HG03342 (cell line): ENCODE data around the gene EAF1.
A peak's percentile ranks its signal among the peaks of the same experiment; 100 is the strongest.
"Not testable (repeated sequence)": the region's sequence is repeated elsewhere in the genome, so short reads cannot be mapped to it uniquely, and the experiment has no call there.

ENCODE experiments used
- ATAC-seq: cut with Tn5 transposase; IDR thresholded peaks from one replicate; pipeline ENCODE4 v1.9.1; 2021; ENCODE audit warnings: mild to moderate bottlenecking, moderate library complexity; ENCODE audit not compliant: unreplicated experiment

The EAF1 gene

GRCh38 chr3:15451216-15452113, 24.1 kb downstream of the EAF1 start:
- no peak for ATAC-seq

DNA sequence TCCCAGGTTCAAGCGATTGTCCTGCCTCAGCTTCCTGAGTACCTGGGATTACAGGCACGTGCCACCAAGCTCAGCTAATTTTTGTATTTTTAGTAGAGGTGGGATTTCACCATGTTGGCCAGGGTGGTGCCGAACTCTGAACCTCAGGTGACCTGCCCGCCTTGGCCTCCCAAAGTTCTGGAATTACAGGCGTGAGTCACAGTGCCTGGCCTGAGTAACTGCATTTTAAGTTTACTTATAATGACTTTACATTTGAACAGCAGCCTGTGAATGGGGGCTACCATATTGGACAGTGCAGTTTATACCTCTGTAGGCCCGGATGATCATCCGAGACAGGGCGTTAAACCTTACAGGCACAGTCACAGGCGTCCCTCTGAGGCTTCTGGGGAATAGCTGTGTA, 24.8 kb downstream of the EAF1 start:
- no peak for ATAC-seq

GRCh38 chr3:15452961-15453360, 25.6 kb downstream of the EAF1 start:
- ATAC-seq = no peak

DNA sequence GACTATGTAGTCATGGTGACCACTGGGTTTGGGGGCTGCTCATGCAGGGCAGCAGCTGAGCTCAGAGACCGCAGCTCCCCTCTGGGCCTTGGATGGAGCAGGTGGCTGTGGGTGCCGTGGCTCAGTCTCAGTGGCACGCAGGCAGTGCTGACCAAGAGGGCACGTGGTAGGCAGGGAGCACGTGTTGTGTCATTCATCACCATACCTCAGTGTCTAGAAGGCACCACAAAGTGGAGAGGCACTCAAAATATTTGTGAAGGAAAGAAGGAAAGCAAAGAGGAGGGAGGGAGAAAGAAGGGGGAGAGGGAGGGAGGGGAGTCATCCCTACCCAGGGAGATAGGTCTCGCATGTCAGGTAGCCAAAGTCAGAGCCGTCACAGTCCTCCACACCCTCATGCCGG, 26.1 kb downstream of the EAF1 start:
- no peak for ATAC-seq

GRCh38 chr3:15453991-15454625, 26.7 kb downstream of the EAF1 start:
- ATAC-seq = no peak

- ATAC-seq = no peak
Observed at GRCh38 chr3:15454965-15455364, 27.6 kb downstream of the EAF1 start.

GRCh38 chr3:15455756-15456155, 28.4 kb downstream of the EAF1 start:
- ATAC-seq = no peak

GRCh38 chr3:15456321-15456720, 28.9 kb downstream of the EAF1 start:
- ATAC-seq = no peak

- ATAC-seq = not testable (repeated sequence)
Observed at GRCh38 chr3:15456915-15457314, 29.5 kb downstream of the EAF1 start.

GRCh38 chr3:15458212-15458780, 30.9 kb downstream of the EAF1 start:
- no peak for ATAC-seq

DNA sequence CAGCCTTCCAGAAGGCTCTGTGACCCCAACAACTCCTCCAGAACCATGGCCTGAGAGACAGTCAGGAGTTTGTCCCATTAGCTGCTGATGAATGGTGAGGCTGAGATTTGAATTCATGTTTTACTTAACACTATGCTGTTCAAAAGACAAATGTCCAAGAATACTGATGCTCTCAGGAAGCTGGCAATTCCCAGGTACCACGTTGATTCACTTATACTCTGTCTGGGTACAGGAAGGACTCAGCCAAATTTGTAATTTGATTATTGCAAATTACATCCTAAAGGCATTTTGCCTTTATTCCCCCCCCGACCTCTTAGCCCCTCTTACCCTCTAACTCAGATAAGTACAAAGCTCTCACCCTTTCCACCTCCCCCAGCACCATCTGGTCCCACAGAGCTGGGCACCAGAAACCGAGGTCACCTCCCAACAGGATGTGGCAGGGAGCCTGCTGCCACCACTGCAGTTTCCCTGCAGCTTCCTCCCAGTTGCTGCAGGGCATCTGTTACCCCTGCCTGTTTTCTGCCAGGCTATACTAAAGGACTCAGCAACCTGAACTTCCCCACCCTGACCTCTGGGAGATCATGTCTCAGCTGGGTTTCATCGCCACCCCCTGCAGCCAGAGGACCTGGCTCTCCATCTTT, 33.6 kb downstream of the EAF1 start:
- ATAC-seq = no peak

GRCh38 chr3:15462451-15462850, 35.1 kb downstream of the EAF1 start:
- no peak for ATAC-seq

DNA sequence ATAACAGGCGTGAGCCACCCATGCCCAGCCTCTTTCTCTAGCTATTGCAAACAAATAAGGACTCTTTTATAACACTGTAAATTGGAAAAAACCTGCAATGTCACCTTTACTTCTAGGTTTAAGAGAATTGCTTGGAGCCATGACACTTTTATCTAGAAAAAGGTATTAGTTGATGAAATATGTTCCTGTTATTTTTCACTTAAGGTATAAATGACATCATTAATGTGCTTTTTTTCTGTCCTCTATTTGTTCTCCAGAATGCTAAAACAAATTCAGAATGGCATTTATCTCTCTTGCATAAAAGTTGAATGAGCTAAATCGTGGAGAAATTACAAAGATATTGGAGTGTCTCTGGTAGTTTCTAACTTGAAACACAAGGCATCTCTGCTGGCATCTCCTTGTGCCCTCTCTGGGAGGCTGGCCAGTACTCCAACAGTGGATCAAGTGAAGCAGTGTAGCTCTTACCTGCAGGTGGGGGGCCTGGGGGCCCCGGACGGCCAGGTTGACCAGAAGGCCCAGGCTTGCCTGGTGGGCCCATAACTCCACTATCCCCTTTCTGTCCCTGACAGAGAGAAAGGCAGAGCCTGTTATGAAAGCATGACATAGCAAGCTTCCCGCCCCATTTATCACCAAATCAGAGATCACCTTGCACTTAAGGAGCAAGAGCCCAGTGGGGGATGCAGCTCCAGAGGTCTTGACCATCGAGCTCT, 38.6 kb downstream of the EAF1 start:
- no peak for ATAC-seq

- peak; percentile 77 for ATAC-seq
Observed at GRCh38 chr3:15467227-15468181, 40.1 kb downstream of the EAF1 start.

DNA sequence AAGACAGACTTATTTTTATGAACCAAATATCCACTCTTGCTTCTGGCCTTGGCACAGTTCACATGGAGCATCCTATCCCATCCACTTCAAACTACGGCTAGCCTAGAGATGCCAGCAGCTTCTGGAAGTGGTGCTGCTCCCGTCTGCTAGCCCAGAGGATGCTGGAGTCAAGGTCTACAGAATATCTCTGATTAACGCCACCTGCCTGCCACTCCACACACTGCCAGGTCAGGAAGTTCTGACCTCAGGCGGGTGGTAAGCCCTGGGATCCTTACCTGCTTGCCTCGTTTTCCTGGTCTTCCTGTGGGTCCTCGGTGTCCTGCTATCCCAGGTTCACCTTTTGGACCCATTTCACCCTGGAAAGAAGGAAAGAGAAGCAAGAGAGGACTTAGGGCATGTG, 42.9 kb downstream of the EAF1 start:
- no peak for ATAC-seq

GRCh38 chr3:15470849-15471248, 43.5 kb downstream of the EAF1 start:
- no peak for ATAC-seq

DNA sequence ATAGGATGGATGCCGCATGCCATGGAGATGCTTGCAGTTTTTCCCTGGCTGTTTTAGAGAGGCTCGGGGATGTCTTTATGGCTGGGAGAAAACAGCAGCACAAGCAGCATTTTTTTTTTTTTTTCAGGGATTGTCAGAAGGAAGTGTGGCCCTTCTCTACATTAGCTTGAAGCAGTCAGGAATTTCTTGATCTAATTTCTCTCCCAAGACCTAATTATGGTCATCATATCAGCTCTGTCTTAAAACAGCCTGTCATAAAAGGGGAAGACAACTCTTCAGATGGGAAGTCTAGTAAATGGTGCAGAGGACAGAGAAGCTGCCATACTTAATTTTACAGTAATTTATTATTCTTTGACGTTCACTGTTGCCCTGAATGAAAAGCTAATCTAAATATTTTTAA, 44.5 kb downstream of the EAF1 start:
- no peak for ATAC-seq

GRCh38 chr3:15475161-15475560, 47.8 kb downstream of the EAF1 start:
- no peak for ATAC-seq

DNA sequence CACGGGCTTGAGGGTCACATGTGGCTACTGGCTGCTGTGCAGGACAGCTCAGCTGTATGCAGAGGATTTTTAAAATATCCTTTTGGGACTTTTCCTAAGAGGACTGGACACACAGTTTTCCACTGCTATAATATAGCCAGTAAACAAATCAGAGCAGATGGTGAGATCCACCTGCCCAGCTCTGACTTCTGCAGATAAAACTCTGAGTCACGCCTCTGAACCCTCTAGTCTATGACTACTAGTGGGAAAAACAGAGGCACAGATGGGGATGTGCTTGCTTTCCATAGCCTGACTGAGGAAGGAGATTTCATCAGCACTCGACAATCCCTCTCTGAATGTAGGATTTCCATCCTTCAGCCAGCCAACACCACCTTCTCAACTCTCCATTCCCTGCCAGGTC, 49.0 kb downstream of the EAF1 start:
- ATAC-seq = no peak
